ENCODE measurements around the gene KIAA0232.
"Not testable (repeated sequence)": the region's sequence is repeated elsewhere in the genome, so short reads cannot be mapped to it uniquely, and the experiment has no call there.

The KIAA0232 gene

GRCh38 chr4:6808259-6808658, 25.7 kb downstream of the KIAA0232 start:
- no peak for DNase-seq

GRCh38 chr4:6811165-6811564, 28.6 kb downstream of the KIAA0232 start:
- DNase-seq = no peak

- DNase-seq = no peak
Measured at GRCh38 chr4:6812766-6813165, 30.2 kb downstream of the KIAA0232 start.

- DNase-seq = no peak
Measured at GRCh38 chr4:6813725-6814124, 31.2 kb downstream of the KIAA0232 start.

DNA sequence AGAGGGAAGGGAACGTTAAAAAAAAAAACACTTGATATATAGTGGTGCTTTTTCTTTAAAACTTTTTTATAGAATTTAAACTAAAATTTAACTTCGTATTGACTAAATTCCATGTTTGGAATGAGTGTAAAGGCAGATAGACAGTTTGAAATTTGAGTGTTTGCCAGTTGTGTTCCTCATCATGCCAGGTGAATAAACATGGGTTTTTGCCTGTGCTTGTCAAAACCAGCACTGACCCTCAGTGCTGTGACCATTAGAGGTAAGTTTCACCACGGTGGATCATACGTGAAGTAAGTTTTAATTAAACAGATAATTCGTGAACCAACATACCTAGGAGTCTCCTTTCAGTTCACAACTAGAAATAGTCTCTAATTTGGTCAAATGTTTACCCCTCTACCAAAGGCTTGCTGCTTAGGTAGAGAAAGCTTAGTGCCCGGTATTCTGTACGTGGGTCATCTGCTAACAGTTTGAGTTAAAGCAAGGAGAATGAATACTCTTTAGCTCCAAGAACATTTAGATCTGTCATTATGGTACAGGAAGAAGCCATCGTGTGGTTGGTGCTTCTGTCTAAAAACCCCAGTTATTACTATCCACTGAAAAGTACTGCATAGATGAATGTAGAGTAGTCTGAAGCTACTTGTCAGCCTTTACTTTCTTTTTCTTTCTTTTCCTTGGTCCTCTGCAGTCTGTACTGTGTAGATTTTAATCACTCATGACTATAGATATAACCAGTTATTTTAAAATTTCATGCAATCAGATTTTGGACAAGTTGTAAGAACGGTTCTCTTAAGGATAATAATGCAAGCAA, 32.7 kb downstream of the KIAA0232 start:
- peak; percentile 4 for DNase-seq

DNA sequence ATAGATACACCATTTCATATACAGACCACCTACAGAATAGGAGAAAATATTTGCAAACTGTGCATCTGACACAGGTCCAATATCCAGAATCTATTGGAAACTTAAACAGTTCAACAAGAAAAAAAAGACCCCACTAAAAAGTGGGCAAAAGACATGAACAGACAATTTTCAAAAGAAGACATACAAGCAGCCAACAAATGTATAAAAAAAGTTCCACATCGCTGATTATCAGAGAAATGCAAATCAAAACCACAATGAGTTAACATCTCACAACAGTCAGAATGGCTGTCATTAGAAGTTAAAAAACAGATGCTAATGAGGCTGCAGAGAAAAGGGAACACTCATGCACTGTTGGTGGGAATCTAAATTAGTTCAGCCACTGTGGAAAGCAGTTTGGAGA, 36.8 kb downstream of the KIAA0232 start:
- DNase-seq = no peak

DNA sequence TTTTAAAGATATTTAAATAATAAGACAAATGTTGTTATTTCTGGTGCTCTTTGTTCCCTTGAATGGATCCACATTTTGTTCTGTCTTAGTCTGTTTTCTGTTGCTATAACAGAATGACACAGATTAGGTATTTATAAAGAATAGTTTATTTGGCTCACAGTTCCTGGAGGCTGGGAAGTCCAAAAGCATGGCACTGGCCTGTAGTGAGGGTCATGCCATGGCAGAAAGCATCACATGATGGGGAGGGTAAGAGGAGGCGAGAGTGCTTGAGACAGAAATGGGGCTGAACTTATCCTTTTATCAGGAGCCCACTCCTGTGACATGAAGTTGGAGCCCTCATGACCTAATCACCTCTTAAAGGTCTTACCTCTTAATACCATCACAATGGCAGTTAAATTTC, 38.2 kb downstream of the KIAA0232 start:
- DNase-seq = no peak

DNA sequence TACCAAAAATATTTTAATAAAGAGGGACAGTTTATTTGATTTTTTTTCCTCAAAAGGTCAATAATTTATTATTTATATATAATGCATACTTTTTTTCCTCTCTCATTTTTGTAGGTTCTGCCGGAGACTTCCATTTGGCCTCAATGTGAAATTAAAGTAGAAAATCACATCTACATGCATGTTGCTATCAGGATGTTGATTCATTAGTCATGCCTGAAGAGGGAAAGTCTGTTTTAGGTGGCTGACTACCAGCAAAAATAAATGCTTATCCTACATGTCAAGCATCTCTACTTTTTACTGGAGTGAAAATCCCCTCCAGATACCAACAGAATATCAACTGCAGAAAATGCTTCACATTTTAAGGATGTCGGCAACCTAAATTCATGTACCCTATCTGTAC, 41.5 kb downstream of the KIAA0232 start:
- no peak for DNase-seq

DNA sequence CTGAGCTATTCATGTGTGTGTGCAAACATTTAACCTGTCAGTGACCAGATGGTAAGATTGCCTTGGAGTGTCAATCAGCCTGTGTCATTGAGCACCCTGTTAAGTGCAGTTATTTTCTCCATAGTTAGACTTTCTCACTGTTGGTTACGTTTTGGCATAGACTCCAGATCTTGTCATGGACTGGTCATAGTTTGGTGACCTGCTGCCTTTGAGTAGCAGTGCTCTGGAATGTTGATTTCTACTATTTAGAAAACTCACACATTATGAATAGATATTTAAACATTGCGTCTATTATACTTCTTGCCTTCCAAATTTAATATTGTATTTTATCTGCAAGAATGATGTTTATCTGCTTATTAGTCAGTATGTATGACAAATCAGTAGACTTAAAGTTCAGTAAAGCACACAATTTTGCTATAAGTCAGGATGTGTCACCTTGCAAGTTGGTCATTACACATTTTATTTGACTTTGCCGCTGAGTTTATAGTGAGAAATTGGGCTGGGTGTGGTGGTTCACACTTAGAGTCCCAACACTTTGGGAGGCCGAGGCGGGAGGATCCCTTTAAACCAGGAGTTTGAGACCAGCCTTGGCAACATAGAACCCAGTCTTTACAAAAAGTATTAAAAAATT, 42.4 kb downstream of the KIAA0232 start:
- no peak for DNase-seq

GRCh38 chr4:6825403-6825802, 42.9 kb downstream of the KIAA0232 start:
- DNase-seq = no peak

DNA sequence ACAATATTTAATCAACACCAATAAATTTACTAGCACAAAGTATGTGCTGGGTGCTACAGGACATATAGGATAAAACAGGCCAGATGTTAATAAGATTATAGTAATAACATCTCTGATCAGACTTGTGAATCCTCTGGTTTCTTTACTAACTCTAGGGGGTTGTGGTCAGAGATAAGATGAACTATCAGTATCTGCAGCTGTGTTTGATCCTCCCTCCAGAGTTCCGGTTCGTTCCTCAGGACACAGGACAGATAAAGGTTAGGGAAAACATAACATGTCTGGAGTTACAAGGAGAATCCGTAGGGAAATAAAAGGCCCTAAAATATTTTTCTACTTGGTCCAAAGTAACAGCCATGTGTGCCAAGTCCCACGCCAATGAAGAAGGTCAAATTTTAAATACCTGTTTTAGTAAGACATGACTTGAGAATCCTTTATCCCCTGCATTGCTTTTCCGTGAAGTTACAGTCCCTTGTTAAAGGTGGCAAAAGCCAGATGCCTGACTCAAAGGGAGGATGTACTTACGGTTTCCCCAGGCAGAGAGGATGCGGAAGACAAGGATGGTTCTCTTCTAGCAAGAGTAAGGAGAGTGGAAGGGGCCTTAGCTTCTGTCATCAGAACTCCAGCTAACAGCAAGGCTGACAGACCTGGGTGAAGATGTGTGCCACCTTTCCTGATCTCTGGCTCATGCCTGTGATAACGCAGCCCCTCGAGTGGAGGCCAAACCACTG, 44.4 kb downstream of the KIAA0232 start:
- no peak for DNase-seq

- no peak for DNase-seq
Measured at GRCh38 chr4:6829086-6829485, 46.6 kb downstream of the KIAA0232 start.

GRCh38 chr4:6834867-6835266, 52.3 kb downstream of the KIAA0232 start:
- no peak for DNase-seq

GRCh38 chr4:6835616-6836015, 53.1 kb downstream of the KIAA0232 start:
- not testable (repeated sequence) for DNase-seq

DNA sequence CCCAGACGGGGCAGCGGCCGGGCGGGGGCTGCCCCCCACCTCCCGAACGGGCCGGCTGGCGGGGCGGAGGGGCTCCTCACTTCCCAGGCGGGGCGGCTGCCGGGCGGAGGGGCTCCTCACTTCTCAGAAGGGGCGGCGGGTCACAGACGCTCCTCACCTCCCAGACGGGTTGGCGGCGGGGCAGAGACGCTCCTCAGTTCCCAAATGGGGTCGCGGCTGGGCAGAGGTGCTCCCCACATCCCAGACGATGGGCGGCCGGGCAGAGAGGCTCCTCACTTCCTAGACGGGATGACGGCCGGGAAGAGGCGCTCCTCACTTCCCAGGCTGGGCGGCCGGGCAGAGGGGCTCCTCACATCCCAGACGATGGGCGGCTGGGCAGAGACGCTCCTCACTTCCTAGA, 54.6 kb downstream of the KIAA0232 start:
- DNase-seq = not testable (repeated sequence)

GRCh38 chr4:6839579-6839978, 57.1 kb downstream of the KIAA0232 start:
- DNase-seq = no peak

DNA sequence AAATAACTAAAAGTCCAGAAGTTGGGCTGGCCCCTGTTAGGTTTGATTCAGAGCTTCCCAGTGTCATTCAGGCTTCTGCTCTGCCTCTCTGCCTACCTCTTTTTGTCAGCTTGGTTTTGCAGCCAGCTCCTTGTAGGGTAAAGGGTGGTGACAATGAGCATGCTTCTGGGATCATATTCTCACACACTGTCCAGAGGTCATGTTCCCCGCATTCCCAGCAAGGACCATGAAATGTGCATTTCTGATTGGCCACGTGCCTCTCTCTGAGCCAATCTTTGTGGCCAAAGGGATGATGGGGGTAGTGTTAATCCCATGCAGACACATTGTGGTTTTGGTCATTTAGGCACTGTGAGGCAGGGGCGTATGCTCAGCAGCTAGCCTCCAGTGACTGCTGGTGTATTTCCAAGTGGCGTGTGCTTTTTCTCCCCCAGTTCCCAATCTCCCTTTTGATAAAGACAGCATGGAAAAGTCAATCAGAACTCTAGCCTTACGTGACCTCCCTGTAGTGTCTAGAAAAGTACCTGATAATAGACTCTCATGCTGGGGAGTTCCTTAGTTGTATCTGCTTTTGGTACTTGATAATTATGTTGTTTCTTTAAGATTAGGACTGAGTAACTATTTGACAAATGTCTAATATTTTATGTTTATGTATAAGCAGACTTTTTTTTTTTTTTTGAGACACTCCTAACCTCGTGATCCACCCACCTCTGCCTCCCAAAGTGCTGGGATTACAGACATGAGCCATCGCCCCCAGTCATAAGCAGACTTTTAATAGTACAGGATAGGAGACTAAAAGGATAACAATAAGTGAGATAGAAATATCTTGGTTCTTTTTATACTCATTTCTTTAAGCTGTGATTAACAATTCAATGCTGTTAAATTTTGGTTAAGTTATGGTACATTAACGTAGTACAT, 57.8 kb downstream of the KIAA0232 start:
- no peak for DNase-seq

DNA sequence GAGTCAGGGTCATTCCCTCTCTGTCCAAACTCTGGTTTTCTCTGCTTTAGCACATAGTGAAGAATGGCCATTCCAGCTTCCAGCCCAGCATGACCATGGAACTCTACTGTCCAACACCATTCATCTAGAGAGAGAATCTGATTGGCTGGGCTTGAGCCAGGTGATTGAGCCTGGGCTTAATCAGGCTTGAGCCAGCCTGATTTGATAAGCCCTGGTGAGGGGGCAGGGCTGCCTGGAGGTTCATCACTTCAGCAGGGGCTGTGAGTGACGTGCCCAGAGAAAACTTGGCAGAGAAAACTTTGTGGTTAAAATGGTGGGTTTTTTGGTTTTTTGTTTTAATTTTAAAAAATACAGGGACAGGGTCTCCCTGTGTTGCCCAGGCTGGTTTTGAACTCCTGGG, 62.5 kb downstream of the KIAA0232 start:
- no peak for DNase-seq

- no peak for DNase-seq
Measured at GRCh38 chr4:6845574-6845973, 63.0 kb downstream of the KIAA0232 start.

DNA sequence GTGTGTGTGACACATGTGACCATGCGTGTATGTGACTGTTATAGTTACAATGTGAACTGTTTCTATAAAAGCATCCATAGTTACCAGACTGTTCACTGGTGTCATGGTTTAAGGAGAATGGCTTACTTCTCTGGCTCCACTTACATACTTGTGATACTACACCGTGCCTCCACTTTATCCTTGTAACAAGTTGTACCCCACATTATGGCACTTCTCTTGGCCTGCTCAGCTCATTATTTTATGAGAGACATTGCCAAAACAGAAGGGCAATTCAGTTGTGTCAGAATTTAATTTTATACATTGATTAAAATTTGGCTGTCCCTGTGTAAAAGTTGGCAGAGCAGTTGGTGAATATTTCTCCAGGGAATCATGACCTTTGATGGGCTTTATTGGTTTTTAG, 64.7 kb downstream of the KIAA0232 start:
- no peak for DNase-seq

GRCh38 chr4:6848717-6849305, 66.3 kb downstream of the KIAA0232 start:
- DNase-seq = no peak

DNA sequence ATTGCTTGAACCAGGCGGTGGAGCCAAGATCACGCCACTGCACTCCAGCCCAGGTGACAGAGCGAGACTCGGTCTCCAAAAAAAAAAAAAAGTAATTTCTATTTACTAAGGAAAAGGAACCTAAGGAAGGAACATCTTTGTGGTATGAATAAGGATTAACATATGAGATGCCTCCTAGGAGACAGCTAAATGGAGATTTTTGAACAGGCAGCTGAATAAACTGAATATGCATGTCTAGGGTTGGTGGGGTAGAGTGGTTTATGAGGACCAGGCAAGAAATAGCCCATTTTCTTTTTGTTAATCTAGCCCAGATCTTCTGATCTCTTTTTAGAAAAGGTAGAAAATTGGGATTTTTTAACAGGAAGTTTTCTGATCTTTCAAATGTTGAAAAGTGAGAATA, 67.2 kb downstream of the KIAA0232 start:
- no peak for DNase-seq
